GM19023 (cell line): Measurements from ENCODE around the gene ZNF524.

Experiments
- ATAC-seq: cut with Tn5 transposase; IDR thresholded peaks from one replicate; pipeline ENCODE4 v1.9.1; 2021; ENCODE audit warnings: mild to moderate bottlenecking, moderate library complexity; ENCODE audit not compliant: unreplicated experiment

The ZNF524 gene

GRCh38 chr19:55618426-55618825 lies 18.3 kb downstream of the ZNF524 start:
- ATAC-seq, result no peak

- ATAC-seq, result no peak
Observed at GRCh38 chr19:55619286-55619685, 19.2 kb downstream of the ZNF524 start.

- no peak for ATAC-seq
Observed at GRCh38 chr19:55620410-55621204, 20.5 kb downstream of the ZNF524 start.

GRCh38 chr19:55621205-55621672 lies 21.2 kb downstream of the ZNF524 start:
- no peak for ATAC-seq

- ATAC-seq, result no peak
Observed at GRCh38 chr19:55621673-55622231, 21.7 kb downstream of the ZNF524 start.

- ATAC-seq, result no peak
Observed at GRCh38 chr19:55622242-55622969, 22.3 kb downstream of the ZNF524 start.

GRCh38 chr19:55623130-55623529 lies 23.0 kb downstream of the ZNF524 start:
- no peak for ATAC-seq

GRCh38 chr19:55623561-55623960 lies 23.5 kb downstream of the ZNF524 start:
- no peak for ATAC-seq

- peak; percentile 70 for ATAC-seq
Observed at GRCh38 chr19:55624109-55625003, 24.3 kb downstream of the ZNF524 start, which contains the start of gene ZNF784. ZNF784 (minus strand) TSS chr19:55624566; CDS start chr19:55624561, 5 bp downstream.

- ATAC-seq, result no peak
Observed at GRCh38 chr19:55625004-55625326, 24.9 kb downstream of the ZNF524 start.

- ATAC-seq, result no peak
Observed at GRCh38 chr19:55626350-55626749, 26.3 kb downstream of the ZNF524 start.

- ATAC-seq, result no peak
Observed at GRCh38 chr19:55632463-55632834, 32.4 kb downstream of the ZNF524 start.

- ATAC-seq, result no peak
Observed at GRCh38 chr19:55633861-55634260, 33.8 kb downstream of the ZNF524 start.

GRCh38 chr19:55635334-55635717 lies 35.2 kb downstream of the ZNF524 start:
- no peak for ATAC-seq

GRCh38 chr19:55635856-55636440 lies 35.9 kb downstream of the ZNF524 start:
- no peak for ATAC-seq

GRCh38 chr19:55636723-55637122 lies 36.6 kb downstream of the ZNF524 start:
- no peak for ATAC-seq

- ATAC-seq, result no peak
Observed at GRCh38 chr19:55637534-55637933, 37.4 kb downstream of the ZNF524 start.

GRCh38 chr19:55638864-55639359 lies 38.8 kb downstream of the ZNF524 start:
- no peak for ATAC-seq

GRCh38 chr19:55640043-55640576 lies 40.0 kb downstream of the ZNF524 start:
- no peak for ATAC-seq
